ENCODE measurements around the gene AJUBA.

The AJUBA gene

GRCh38 chr14:22986508-22987054, 4.2 kb upstream of the AJUBA start:
- peak; percentile 95 for DNase-seq (ENCODE audit: low read depth)
- no peak overlapping the region for H3K4me3 ChIP-seq (ENCODE audit: low read depth, low read length)
- TF ChIP-seq, protein P1, sequence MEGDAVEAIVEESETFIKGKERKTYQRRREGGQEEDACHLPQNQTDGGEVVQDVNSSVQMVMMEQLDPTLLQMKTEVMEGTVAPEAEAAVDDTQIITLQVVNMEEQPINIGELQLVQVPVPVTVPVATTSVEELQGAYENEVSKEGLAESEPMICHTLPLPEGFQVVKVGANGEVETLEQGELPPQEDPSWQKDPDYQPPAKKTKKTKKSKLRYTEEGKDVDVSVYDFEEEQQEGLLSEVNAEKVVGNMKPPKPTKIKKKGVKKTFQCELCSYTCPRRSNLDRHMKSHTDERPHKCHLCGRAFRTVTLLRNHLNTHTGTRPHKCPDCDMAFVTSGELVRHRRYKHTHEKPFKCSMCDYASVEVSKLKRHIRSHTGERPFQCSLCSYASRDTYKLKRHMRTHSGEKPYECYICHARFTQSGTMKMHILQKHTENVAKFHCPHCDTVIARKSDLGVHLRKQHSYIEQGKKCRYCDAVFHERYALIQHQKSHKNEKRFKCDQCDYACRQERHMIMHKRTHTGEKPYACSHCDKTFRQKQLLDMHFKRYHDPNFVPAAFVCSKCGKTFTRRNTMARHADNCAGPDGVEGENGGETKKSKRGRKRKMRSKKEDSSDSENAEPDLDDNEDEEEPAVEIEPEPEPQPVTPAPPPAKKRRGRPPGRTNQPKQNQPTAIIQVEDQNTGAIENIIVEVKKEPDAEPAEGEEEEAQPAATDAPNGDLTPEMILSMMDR (conservative IDR thresholded peaks at IDR 0.05; ENCODE audit: low read depth, low read length), result peak; percentile 93

DNA sequence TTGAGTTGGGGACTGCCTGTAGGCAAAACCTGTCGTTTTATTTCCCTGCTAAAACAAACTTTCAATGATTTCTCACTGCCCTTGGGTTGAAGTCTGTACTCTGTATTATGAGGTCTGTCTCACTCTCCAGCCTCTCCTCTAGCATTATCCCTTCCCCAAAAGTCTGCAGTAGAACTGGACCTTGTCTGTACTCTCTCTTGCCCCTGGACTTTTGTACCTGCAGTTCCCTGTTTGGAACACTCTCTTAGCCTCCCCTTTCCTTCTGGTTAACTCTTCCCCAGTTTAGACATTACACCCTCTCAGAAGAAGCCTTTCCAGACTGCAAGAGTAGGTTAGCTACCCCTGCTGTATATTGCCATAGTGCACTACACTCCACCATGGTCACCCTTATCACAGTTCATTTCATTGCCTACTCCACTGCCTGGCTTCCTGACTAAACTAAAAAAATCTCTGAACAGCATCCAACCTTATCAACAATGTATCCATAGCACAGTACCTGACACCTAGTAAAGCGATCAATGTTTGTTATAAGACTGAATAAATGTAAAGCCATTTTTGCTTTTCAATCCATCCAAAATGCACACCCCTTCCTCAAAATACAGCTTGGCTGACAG, 3.6 kb upstream of the AJUBA start:
- DNase-seq (ENCODE audit: low read depth), result no peak
- H3K4me3 ChIP-seq (ENCODE audit: low read depth, low read length), result no peak overlapping the region
- TF ChIP-seq, protein P1 (conservative IDR thresholded peaks at IDR 0.05; ENCODE audit: low read depth, low read length), result no peak

- H3K4me3 ChIP-seq (ENCODE audit: low read depth, low read length), result no peak overlapping the region
- DNase-seq (ENCODE audit: low read depth), result no peak
- TF ChIP-seq, protein P1 (conservative IDR thresholded peaks at IDR 0.05; ENCODE audit: low read depth, low read length), result no peak
Measured at GRCh38 chr14:22984959-22985658, 2.8 kb upstream of the AJUBA start.

DNA sequence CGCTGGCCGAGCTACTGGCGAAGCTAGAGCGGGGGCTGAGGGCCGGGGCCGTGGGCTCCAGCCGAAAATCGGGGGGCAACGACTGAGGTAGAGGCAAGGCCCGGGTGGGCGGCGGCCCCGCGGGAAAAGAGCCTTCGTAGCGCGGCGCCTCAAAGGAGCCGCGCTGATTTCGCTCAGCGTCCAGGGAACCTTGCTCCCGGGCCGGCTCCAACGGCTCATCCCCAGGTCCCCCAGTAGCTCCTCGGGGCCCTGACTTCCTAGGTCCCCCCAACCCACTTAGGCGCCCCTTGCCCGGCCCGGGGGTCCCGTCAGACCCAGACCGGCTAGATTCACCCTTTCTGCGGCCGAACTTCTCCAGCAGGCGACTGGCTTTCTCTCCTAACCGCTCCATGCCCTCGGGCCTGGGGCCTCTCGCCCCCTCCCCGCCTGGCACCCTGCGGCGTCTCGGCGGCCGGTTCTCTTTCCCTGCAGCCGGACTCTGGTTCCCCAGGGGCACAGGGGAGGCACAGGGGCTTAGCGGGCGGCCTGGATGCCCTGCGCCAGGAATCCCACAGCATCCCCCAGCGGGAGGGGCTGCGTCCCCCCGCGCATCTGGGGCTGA, 375 bp downstream of the AJUBA start:
- DNase-seq (ENCODE audit: low read depth), result no peak
- H3K4me3 ChIP-seq (ENCODE audit: low read depth, low read length), result peak overlapping the region; percentile 70
- TF ChIP-seq, protein P1 (conservative IDR thresholded peaks at IDR 0.05; ENCODE audit: low read depth, low read length), result no peak

DNA sequence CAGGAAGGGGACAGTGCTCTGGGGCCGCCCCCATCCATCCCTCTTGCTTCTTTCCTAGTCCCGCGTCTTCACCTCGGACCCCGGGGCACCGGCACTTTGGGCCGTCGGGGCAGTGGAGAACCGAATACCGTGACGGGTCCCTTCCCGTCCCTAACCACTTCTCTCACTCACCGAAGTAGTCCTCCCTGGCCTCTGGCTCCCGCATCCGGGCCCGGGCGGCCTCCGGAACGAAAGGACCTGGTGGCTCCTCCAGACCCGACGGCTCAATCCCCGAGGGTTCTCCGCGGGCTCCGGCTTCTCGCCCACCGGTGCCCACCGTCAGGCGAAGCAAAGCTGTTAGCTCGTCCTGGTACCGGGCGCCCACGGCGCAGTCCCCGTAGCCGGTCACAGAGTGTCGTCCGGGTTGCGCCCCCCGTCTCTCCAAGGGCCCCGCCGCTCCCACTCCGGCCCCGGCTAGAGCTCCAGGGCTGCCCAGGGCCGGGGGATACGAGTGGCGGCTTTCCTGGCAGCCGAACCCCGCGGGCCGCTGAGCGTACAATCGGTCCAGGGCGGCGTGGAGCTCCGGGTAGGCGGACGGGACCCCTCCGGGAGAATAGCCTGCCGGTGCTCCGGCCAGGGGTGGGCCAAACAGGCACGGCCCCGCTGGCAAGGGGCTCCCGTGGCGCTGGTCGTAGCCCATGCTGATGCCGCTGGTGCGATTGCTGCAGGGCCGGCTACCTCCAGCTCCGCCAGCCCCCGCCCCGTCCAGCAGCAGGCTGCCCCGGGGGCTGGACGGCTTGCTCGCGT, 1.1 kb downstream of the AJUBA start:
- DNase-seq (ENCODE audit: low read depth), result no peak
- peak overlapping the region; percentile 70 for H3K4me3 ChIP-seq (ENCODE audit: low read depth, low read length)
- TF ChIP-seq, protein P1 (conservative IDR thresholded peaks at IDR 0.05; ENCODE audit: low read depth, low read length), result no peak

DNA sequence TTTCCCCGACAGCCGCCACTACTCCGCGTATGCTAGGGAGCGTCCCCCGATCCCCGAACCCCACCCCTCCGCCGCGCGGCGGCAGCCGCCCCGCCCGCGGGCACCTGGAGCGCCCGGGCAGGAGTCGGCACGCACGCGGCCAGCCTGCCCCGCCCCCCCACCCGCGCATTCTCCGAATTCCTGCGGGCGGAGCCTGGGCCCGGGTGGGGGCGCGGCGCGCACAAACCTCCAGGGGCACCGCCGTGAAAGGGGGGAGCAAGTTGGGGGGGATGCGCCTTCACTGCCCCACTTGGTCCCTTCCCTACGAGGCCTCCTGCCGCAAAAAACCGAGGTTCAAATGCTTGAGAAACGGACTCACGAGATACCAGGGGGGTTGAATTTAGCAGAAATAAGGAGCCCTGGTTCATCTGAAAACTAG, 1.7 kb downstream of the AJUBA start:
- peak overlapping the region; percentile 70 for H3K4me3 ChIP-seq (ENCODE audit: low read depth, low read length)
- no peak for DNase-seq (ENCODE audit: low read depth)
- TF ChIP-seq, protein P1 (conservative IDR thresholded peaks at IDR 0.05; ENCODE audit: low read depth, low read length), result no peak
